Astrocyte of the hippocampus (primary cell): Measurements from ENCODE around the gene INF2.

Experiments
- DNase-seq: peaks from one replicate; pipeline ENCODE4 v3.0.0; 2011; ENCODE audit warnings: low read depth, low spot score

Gene INF2

DNA sequence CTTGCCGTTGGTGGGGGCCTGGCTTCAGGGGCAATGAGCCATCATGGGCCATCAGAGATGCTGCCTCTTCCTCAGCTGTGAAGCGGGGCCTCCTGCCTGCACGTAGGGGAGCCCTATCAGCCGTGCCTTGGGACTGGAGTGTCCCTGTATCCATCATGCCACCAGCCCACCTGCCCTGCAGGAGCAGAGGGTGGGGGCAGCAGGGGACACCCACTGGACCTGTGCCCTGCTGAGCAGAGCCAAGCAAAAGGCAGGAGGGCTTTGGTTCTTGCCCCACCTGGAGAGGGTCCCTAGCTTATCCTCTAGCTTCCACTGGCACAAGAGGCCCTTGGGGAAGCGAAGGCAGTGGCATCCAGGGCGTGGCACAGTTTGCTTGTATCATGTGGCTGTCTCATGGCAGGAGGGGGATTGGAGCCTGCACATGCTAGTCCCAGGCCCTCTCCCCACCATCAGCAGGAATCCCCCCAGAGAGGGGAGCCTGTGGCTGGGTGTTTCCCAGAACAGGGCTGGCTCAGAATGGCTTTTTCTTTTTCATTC lies 44.7 kb downstream of the INF2 start:
- DNase-seq, result no peak

DNA sequence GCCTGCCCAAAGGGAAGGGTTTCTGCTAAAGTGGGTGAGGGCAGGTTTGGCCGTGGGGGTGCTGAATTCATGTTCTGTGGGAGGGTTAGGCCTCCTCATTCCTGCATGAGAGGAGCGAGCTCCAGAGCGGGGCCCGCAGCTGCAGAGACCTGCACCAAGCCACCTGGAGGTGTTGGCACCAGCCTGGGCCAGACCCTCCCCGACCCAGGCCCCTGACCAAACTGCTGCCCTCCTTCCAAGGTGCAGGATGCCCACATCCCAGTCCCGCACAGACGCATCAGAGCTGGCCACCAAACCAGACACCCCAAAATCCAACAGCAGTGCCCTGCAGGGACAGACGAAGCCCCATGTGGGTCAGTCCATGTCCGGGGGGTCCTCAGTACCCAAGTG lies 45.2 kb downstream of the INF2 start:
- DNase-seq, result no peak

DNA sequence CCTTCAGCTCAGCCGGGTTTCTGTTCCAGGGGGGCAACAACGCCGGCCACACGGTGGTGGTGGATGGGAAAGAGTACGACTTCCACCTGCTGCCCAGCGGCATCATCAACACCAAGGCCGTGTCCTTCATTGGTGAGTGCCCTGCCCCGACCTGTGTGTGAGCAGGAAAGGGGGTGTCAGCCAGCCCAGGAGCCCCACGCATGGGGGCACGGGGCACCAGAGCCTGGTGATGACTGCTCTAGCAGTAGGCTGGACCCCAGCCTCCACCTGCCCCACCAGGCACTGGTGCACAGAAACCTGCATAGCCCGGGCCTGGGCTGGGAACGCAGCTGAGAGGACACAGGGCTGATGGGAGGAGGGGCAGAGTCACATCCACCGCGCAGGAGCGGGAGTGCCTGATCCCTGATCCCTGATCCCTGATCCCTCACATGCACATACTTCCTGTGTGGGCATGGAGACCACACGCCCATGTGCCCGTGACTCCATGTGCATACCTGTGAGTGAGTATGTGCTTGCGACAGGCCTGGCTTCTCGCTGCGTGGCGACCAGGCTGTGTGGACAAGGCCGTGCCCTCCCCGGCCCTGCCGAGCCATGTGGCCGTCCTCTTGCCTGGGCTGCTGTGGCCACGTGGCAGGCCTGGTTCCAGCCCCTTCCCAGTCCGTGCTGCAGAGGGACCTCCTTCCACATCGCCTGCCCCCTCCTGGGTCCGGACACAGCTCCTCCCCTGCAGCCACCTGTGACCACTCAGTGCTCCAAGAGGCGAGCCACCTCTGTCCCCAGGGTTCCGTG lies 45.8 kb downstream of the INF2 start:
- no peak for DNase-seq

DNA sequence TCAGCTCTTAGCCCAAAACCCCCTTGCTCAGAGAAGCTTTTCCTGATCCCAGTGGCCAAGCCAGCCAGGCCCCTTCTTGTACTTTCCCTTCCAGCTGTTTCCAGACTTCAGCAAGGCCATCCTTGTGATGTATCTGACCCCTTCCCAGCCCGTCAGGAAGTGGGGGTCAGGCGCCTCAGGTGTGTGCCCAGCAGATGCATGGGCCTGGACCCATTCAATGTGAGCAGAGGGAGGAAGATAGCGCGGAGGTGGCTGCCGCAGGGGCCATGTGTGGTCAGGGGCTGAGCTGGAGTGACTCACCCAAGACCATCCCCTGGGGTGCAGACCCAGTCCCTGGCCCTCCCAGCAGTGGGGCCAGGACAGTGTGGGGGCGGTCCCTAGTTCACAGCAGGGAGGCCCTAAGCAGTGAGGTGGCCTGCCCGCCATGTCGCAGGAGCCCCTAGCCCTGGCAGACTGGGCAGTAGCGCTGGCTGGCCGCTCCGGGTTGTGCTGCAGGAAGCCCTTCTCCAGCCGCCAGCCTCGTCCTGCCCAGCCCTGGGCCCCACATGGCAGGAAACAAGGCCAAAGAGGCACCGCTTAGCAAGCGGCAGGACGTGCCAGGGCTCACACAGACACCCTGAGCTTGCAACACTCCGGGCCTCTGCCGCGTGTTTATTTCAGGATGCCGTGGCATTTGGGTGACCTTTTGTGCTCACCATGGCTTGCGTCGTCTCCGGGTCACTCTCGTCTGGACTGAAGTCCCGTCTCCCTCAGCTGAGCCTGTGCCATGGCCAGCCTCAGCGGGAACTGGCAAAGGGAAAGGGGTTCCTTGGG lies 46.6 kb downstream of the INF2 start:
- peak; percentile 44 for DNase-seq

DNA sequence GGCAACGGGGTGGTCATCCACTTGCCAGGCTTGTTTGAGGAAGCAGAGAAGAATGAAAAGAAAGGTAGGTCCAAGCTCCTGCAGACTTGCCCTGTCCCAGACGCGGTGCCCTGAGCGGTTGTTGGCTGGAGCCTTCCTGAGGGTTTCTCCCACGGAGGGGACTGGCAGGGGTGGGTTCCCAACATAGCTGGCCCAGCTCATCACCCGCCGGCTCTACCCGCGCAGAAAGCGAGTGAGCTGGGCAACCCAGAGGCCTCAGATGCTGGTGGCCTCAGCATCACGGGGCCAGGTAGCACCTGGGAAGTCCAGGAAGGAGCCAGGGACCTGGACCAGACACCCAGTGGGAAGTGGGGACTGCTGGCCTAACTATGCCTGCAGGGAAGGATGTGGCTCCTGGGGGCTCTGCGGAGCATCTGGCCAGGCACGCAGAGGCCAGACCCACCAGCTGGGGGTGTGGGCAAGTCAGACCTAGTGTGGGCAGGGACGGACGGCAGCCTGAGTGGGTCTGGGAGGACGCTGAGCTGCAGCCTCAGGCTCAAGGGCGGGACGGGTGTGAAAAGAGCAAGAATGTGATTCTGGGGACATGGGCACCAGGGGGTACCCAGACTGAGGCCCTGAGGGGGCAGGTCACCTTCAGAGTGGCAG lies 49.1 kb downstream of the INF2 start:
- no peak for DNase-seq

DNA sequence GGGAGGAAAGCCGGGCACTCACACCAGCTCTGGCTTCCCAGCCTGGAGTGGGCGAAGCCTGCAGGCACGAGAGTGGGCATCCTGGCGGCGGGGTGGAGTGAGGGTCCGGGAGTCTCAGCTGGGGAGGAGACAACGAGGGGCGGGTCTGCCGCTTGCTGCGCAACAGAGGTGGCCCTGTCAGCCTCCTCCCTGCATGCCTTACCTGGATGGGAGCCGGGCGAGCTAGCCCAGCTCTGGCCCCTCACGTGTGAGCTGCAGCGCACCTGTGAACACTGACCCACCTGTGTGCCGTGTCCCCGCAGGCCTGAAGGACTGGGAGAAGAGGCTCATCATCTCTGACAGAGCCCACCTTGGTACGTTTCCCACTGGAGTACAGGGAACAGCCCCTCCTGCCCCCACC lies 49.6 kb downstream of the INF2 start:
- DNase-seq, result no peak

DNA sequence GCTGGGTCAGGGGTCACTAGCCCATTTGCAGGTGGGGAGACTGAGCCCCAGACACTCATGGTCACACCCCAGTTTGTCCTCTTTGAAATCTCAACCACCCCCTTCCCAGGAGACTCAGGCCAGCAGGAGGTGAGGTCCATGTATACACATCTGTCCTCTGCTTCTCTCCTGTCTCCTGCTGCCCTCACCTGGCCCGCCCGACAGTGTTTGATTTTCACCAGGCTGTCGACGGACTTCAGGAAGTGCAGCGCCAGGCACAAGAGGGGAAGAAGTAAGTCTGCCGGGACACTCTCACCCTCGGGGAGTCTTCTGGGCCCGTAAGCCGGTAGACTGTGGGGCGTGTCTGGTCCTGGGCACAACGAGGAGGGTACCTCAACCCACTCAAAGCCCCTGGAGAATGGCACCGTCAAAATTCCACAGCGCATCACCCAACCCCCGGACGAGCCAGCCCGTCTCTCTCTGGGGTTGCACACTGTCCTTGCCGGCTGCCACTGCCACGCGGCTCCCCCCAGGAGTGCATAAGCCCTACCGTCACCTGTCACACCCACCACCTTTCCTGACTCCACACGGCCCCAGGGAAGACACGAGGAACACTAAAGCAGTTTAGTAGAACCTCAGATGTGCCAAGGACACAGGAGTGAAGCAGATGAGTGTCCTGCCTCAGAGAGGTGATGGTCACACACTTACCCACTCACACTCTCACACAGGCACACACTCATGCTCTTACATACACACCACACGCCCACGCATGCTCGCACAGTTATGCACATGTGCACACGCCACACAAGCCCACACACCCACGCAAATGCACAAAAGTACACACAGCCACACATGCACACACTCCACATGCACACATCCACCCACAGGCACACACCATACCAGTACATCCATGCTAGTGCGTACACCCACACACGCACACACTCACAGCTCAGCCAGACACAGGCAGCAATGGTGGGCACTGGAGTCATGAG lies 50.4 kb downstream of the INF2 start:
- DNase-seq, result no peak

DNA sequence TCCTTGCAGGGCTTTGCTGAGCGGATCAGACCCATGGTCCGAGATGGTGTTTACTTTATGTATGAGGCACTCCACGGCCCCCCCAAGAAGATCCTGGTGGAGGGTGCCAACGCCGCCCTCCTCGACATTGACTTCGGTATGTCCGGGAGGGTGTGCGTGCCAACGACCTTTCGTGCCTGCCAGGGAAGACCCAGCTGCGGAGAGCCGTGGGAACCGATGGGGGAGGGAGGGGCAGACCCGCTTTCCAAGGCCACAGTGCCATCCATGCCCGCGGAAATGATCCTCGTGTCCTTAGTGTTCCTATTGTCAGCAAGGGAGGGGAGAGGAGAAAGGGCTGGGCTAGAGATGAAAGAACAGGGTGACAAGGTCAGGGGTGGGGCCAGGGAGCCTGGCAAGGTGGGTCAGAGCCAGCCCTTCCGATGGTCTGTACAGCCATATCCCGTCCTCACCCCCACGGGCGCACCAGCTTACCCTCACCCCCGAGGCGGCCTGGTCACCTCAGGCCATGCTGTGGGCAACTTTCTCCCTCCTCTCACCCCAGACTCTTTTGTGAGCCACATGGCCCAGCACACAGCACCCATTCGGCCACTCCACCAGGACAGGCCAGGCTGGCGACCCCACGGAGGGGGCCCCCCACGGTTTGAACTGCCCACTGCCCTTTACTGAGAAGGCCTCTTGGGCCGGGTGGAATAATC lies 51.8 kb downstream of the INF2 start:
- no peak for DNase-seq

DNA sequence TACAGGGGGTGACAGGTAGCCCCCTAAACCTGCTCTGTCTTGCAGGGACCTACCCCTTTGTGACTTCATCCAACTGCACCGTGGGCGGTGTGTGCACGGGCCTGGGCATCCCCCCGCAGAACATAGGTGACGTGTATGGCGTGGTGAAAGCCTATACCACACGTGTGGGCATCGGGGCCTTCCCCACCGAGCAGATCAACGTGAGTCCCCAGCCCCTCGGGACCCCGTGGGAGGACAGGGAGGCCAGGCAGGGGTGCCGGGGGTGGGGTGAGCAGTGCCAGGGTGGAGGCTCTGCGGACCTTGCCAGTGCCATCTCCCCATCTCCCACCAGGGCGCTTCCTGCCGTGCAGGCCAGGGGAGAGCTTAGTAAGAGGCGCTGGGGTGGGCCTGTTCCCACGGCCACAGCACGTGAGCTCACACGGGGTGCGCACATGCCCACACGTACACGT lies 52.4 kb downstream of the INF2 start:
- DNase-seq, result no peak

DNA sequence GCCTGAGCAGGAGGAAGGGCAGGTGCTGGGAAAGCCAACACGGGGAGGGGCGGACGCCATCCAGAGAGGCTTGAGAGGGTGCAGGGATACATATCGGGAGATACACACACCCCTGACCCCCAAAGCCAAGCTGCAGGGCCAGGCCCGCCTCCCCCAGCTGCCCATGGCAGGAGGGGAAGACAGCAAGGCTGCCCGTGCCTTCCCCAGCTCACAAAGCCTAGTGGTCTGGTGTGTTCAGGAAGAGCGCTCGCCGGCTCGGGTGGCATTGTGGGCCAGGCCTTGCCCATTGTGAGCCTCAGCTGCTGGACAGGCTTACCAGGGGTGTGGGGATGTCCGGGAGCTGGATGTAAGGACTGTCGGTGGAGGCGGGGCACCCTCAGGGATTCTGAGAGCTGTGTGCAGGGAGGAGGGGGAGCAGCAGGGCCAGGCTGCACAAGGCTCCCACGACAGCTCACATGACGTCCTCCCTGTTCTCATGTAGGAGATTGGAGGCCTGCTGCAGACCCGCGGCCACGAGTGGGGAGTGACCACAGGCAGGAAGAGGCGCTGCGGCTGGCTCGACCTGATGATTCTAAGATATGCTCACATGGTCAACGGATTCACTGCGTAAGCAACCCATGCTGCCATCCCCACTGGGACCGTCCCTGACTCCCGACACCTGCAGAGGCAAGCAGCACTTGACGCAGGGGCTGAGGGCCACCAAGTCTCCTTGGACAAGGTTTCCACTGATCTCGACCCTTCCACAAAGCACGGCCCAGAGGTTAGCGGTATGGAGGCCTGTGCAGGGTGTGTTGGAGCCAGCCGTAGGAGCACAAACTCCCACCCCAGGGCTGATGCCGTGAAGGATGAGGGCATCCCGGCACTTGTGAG lies 53.4 kb downstream of the INF2 start:
- DNase-seq, result no peak

DNA sequence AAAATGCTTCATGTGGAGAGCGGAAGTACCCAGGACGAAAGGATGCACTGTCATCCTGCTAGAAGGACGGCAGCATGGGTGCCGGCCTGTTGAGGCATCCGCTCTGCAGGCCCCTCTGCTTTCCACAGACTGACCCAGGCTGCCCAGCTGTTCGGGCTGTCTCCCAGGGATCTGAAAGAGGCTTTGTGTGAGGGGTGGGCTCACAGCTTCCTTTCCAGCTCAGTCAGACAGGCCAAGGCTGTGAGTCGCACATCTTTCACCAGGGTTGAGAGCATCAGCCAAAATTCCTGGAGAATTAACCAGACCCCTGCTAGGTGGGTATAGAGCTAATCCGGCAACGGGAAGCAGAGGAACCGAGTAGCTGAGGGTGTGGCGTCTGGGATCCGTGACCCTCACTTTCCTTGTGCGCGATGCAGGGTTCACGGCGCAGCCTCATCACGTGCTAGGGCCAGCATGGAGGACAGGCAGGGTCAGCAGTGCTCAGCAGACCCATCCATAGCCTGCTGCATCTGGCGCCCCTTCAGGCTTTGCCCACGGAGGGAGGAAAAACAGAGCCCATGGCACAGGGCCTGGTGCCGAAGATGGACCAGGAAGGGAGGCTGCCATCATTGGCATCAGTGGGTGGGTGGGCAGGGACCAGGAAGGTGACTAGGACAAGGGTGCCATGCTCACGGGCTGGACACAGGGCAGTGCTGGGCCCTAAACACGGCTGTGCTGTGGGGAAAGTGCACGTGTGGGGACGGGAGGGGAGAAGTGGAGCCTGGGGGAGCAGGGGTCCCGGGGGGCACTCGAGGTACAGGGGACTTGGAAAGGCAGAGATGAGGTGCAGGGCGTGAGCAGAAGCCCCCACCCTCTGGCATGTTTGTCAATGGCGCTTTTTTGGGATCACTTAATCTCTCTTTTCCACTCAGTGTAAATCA lies 54.3 kb downstream of the INF2 start:
- DNase-seq, result no peak

DNA sequence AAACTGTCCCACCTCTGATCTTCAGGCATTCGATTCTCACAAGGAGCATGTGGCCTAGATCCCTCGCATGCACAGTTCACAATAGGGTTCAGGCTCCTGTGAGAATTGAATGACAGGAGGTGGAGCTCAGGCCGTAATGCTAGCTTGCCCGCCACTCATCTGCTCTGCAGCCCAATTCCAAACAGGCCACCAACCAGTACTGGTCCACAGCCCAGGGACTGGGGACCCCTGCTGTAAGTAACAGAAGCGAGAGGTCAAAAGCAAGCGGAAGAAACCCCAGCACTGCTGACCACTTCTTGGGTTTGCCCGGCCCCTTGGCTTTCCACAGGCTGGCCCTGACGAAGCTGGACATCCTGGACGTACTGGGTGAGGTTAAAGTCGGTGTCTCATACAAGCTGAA lies 55.1 kb downstream of the INF2 start:
- DNase-seq, result no peak

DNA sequence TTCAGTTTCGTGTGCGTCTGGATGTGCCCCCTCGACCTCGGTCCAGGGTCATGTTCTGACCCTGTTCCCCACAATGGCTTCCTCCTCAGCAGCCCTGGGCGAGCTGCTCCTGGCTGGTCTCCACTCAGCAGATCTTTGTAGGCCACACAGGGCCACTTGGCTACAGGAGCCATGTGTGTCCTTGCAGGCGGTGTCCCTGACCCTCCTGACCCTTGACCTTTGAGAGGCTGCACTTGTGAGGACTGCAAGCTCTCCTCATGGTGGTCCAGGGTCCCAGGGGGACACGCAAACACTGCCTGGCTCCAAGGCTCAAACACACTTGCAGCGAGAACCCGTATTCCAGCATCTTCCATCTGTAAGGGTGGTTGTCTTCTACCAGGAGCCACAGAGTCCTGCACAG lies 56.0 kb downstream of the INF2 start:
- no peak for DNase-seq

DNA sequence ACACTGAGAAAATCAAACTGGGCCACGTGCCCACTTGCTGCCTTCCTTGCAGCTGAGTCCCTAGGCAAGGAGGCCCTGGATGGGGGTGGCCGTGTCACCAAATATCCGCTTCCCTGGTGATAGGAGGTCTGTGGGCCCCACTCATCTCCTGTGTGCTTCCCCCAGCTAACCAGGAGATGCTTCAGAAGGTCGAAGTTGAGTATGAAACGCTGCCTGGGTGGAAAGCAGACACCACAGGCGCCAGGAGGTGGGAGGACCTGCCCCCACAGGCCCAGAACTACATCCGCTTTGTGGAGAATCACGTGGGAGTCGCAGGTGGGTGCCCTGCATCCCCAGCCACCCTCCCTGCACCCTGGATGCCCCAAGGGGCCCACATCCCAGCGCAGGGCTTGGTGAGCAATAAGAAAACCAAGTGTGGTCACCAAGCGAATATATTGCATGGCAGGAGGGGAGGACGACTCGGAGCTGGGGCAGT lies 56.7 kb downstream of the INF2 start:
- no peak for DNase-seq

DNA sequence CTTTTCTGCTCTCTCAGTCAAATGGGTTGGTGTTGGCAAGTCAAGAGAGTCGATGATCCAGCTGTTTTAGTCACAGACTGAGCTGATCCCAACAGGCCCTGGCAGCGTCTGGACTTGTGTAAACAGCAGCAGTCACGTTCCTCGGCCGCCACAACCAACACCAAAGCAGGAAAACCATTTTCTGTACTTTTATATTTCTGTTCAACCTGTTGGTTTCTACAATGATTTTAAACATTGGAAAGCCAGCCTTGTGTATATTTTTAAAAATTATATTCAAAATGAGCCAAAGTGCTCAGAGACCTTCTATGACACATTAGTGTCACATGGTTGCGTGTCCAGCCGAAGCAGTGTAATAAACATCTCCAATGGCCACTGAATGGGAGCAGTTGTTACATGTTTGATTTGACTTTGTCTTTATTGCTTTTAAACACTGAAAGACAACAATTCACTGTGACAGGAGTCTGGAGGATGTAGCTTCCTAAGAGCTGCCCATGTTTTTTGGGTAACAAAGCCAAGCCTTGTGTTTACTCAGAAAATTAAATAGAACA lies 57.6 kb downstream of the INF2 start:
- no peak for DNase-seq

DNA sequence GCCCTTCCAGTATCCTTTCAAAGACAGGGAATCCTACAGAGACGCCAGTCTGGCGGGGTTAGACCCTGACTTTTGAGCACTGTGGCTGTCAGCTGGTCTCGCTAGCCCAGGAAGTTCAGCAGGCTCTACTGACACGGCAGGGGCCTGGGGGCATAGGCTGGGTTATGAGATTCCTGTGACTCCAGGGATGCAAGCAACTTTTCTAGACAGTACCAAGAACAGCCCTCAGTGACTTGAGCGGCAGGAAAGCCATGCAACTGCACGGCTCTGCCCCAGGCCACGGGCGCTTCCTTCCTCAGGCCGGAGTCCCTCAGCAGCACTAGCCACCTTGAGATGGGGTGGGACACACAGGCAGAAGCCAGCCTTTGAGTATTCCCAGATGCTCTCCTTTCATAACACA lies 58.5 kb downstream of the INF2 start:
- no peak for DNase-seq

DNA sequence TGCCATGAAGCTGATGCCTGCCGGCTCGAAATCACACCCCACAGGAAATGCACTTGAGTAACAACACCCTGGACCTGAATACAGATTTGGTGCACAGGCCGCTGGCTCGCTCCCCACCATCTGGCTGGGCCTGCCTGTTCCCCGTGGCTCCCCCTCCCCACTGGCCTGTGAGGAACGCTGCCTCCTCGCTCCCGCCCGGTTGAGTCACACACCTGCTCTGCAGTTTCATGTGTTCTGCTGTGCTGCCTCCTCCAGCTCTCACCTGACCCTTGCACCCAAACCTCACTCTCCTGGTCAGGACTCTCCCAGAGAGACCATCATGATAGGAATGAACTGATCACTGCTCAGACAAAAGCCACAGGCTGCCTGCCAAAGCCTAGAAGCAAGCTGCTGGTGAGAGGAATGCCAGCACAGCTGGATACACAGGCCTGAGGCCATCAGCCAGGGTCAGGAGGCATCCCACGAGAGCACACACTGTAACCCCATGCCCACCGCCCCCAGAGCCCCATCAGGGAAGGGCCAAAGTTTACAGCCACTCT lies 59.8 kb downstream of the INF2 start:
- peak; percentile 48 for DNase-seq
